OCI-LY3 (cell line): Measurements from ENCODE around the gene NAV2.

Experiments used
- EZH2phosphoT487 ChIP-seq: fragments of 200-600 bp; shearing (Covaris generic); IDR thresholded peaks from 2 replicates; pipeline ENCODE4 v1.6.1; 2018; ENCODE audit warnings: antibody characterized with exemption, mixed run types, low read depth
- TF ChIP-seq, protein P1 (sequence below): fragments of 200-600, 300-600 bp; sonication (generic); IDR thresholded peaks from 2 replicates; pipeline ENCODE4 v1.5.1; 2014; ENCODE audit warnings: antibody characterized with exemption, low read length, low read depth

DNA sequence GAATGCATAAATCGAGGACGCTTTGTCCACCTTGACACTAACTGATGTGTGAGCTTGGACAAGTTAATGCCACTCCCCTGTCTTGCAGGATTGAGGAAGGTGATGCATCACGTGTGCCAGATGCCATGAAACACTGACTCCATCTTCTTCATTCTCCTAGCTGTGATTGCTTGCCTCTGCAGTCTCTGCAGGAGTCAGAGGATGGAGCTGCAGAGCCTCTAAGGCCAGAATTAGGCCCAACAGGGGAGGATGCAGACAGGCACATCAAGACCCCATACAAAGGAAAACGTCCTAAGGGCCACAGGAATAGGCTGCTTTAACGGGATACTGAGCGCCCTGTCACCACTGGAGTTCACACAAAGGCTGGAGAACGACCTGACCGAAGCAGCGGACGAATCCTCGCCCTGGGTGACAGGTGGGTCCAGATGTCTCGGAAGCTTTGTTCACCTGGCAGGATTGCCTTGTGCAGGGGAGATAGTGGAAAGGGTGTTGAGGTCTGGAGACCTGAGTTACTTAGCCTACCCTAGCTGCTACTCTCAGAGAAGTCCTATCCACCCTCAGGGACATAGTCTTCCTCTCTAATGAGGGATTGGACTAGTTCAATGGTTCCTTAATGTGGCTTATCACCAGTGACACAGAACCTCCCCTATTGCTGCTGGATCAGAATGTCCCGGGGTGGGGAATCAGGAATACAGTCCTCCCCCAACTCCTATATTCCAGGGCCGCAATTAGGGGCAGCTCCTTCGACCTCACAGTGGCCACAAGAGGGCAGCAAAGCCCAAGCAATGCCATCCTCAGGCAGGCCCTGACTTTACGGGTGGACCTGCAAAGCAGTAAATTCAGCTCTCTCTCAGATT lies 415.3 kb downstream of the NAV2 start:
- TF ChIP-seq, protein P1, sequence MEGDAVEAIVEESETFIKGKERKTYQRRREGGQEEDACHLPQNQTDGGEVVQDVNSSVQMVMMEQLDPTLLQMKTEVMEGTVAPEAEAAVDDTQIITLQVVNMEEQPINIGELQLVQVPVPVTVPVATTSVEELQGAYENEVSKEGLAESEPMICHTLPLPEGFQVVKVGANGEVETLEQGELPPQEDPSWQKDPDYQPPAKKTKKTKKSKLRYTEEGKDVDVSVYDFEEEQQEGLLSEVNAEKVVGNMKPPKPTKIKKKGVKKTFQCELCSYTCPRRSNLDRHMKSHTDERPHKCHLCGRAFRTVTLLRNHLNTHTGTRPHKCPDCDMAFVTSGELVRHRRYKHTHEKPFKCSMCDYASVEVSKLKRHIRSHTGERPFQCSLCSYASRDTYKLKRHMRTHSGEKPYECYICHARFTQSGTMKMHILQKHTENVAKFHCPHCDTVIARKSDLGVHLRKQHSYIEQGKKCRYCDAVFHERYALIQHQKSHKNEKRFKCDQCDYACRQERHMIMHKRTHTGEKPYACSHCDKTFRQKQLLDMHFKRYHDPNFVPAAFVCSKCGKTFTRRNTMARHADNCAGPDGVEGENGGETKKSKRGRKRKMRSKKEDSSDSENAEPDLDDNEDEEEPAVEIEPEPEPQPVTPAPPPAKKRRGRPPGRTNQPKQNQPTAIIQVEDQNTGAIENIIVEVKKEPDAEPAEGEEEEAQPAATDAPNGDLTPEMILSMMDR = peak; percentile 91
- no peak for TF ChIP-seq EZH2phosphoT487
